Ishikawa (cell line): Measurements from ENCODE around the gene REP15.

Experiments used
- CEBPB ChIP-seq: IDR thresholded peaks from 2 replicates; pipeline ENCODE4 v1.6.1; 2012
- EP300 ChIP-seq: IDR thresholded peaks from 2 replicates; pipeline ENCODE4 v1.6.1; 2012; ENCODE audit warnings: borderline replicate concordance
- MAX ChIP-seq: IDR thresholded peaks from 2 replicates; pipeline ENCODE4 v1.6.1; 2012
- TAF1 ChIP-seq: IDR thresholded peaks from 2 replicates; pipeline ENCODE4 v1.6.1; 2012; ENCODE audit warnings: low read depth, mild to moderate bottlenecking

- TF ChIP-seq MAX, result no peak
- TF ChIP-seq TAF1, result no peak
- TF ChIP-seq CEBPB, result no peak
- TF ChIP-seq EP300, result no peak
These were observed 13.8 kb downstream of the REP15 start for GRCh38 chr12:27709932-27710591.
